Activated B cell treated with CpG ODN at 0.5 μM for 24 hours (primary cell): ENCODE results near the gene ME2. TPM values are rescaled to one million over a fixed set of nuclear protein-coding genes. Genes with fewer than 3 reads are reported as not detected.
"Not testable (repeated sequence)": the region's sequence is repeated elsewhere in the genome, so short reads cannot be mapped to it uniquely, and the experiment has no call there.

Experiments
- ATAC-seq: fragments of 200-7000 bp; cut with Tn5 transposase; one replicate; pipeline ENCODE4 v1.10.0; 2021; ENCODE audit warnings: low read depth, mild to moderate bottlenecking, moderate library complexity
- CTCF ChIA-PET: fragments of 350-600 bp; sonication (Branson Sonifier 250); formaldehyde crosslinking; loops from one replicate; lab custom pipeline; 2021; ENCODE audit warnings: antibody characterized with exemption; lab: Charles Lee
- POLR2A ChIA-PET: fragments of 350-600 bp; sonication (Branson Sonifier 250); formaldehyde crosslinking; loops from one replicate; lab custom pipeline; 2021; ENCODE audit warnings: antibody characterized with exemption; lab: Charles Lee
- DNase-seq: peaks from one replicate; pipeline ENCODE4 v3.0.0; 2022
- H3K27ac Mint-ChIP-seq: one replicate; pipeline ENCODE4 v1.8.0; 2020; ENCODE audit warnings: mixed read lengths
- H3K27me3 Mint-ChIP-seq: one replicate; pipeline ENCODE4 v1.8.0; 2021; ENCODE audit warnings: mixed read lengths
- H3K36me3 Mint-ChIP-seq: one replicate; pipeline ENCODE4 v1.8.0; 2021; ENCODE audit warnings: low read depth, mixed read lengths
- H3K4me1 Mint-ChIP-seq: one replicate; pipeline ENCODE4 v1.8.0; 2021; ENCODE audit warnings: mixed read lengths
- H3K4me3 Mint-ChIP-seq: one replicate; pipeline ENCODE4 v1.8.0; 2020; ENCODE audit warnings: mild to moderate bottlenecking, mixed read lengths
- H3K9me3 Mint-ChIP-seq: one replicate; pipeline ENCODE4 v1.8.0; 2020; ENCODE audit warnings: mixed read lengths
- CTCF ChIP-seq: fragments of 200-600 bp; IDR thresholded peaks from one replicate; pipeline ENCODE4 v1.8.0; 2022; ENCODE audit warnings: antibody characterized with exemption, mild to moderate bottlenecking
- intact Hi-C: fragments of 100-400 bp; cut with micrococcal nuclease; formaldehyde crosslinking; loops from one replicate; pipeline ENCODE4 v1.15.1; 2024
- total RNA-seq: library from RNA; stranded (reverse); gene quantifications from 2 replicates; pipeline ENCODE4 v1.2.3, GENCODE V29; 2022

Gene ME2
- total RNA-seq, result 58.2 and 63.5 TPM in 2 replicates

- Mint-ChIP-seq H3K9me3 (no peaks in the 10 kb centered on the region), H3K36me3 (peaks cover 13% of the 10 kb centered on the region), H3K27ac (peak within 1 kb of the TSS; percentile 97), H3K4me3 (peak within 1 kb of the TSS; percentile 98), H3K4me1 (peaks cover 31% of the 10 kb centered on the region), H3K27me3 (no peaks in the 10 kb centered on the region)
- ATAC-seq (peak; percentile 94), DNase-seq (peak; percentile 98)
- intact Hi-C loops, result loop anchor here (1.0 to 2.0 kb wide), 10 partner anchors 22 to 598 kb away; partner anchors contain the start of genes MBD1, MEX3C, MRO and SMAD4
- ChIA-PET POLR2A (interaction anchor here (0.7 to 2.3 kb wide), 28 partner anchors 9 to 1392 kb away, joined by 3 to 53 read pairs (median 4); partner anchors contain the start of genes ACAA2, C18orf32, ELAC1 and MBD1), CTCF (interaction anchor here (0.6 to 1.6 kb wide), 4 partner anchors 12 to 62 kb away, joined by 3 to 9 read pairs (median 3); partner anchors contain the start of gene MRO)
- TF ChIP-seq CTCF, result no peak
These were observed at the start of gene ME2 for GRCh38 chr18:50878345-50879301. Gene ME2 (plus strand): TSS chr18:50879118. CDS start chr18:50895821, 16,703 bp downstream.

- CTCF ChIA-PET, result no interaction called here
- no peak for TF ChIP-seq CTCF
- no peak for DNase-seq
- Mint-ChIP-seq H3K9me3 (no peaks in the 10 kb centered on the region), H3K36me3 (no peaks in the 10 kb centered on the region), H3K4me1 (peaks cover 24% of the 10 kb centered on the region), H3K4me3 (no peak overlapping the region), H3K27me3 (no peaks in the 10 kb centered on the region), H3K27ac (no peak overlapping the region)
- intact Hi-C loops, result loop anchor here (5.0 to 10.0 kb wide), 2 partner anchors 323 to 555 kb away; no protein-coding TSS in a partner anchor
- POLR2A ChIA-PET, result interaction anchor here (0.6 to 1.6 kb wide), 4 partner anchors 9 to 138 kb away, joined by 4 to 12 read pairs (median 6); partner anchors contain the start of genes ELAC1, ME2 and MRO
- ATAC-seq, result no peak
These were observed 49.3 kb upstream of the ME2 start for GRCh38 chr18:50829644-50830043.

- no peak for TF ChIP-seq CTCF
- ATAC-seq, result peak; percentile 84
- DNase-seq, result no peak
- H3K4me1 Mint-ChIP-seq, result peaks cover 27% of the 10 kb centered on the region
- POLR2A ChIA-PET, result interaction anchor here (1.2 to 1.8 kb wide), 5 partner anchors 10 to 200 kb away, joined by 4 to 12 read pairs (median 7); partner anchors contain the start of genes ELAC1, ME2, MRO and SMAD4
- H3K27me3 Mint-ChIP-seq, result no peaks in the 10 kb centered on the region
- peak overlapping the region; percentile 71 for H3K27ac Mint-ChIP-seq
- CTCF ChIA-PET, result interaction anchor here (1.7 kb wide), 1 partner anchor 10 kb away, joined by 11 read pairs; the partner anchor contains the start of gene MRO
- no peaks in the 10 kb centered on the region for H3K9me3 Mint-ChIP-seq
- no peaks in the 10 kb centered on the region for H3K36me3 Mint-ChIP-seq
- H3K4me3 Mint-ChIP-seq, result peak overlapping the region; percentile 11
- intact Hi-C loops, result loop anchor here (5.0 kb wide), 1 partner anchor 322 kb away; no protein-coding TSS in a partner anchor
These were observed 48.4 kb upstream of the ME2 start for GRCh38 chr18:50830544-50830943.

GRCh38 chr18:50832754-50833153 is 46.2 kb upstream of the ME2 start:
- Mint-ChIP-seq H3K9me3 (no peaks in the 10 kb centered on the region), H3K27ac (peak overlapping the region; percentile 76), H3K4me3 (peak overlapping the region; percentile 41), H3K4me1 (peaks cover 41% of the 10 kb centered on the region), H3K27me3 (no peaks in the 10 kb centered on the region), H3K36me3 (no peaks in the 10 kb centered on the region)
- intact Hi-C loops, result loop anchor here (5.0 kb wide), 1 partner anchor 320 kb away; no protein-coding TSS in a partner anchor
- DNase-seq (no peak), ATAC-seq (peak; percentile 35)
- ChIA-PET POLR2A (interaction anchor here (0.6 to 3.1 kb wide), 2 partner anchors 12 to 46 kb away, joined by 3 to 19 read pairs; partner anchors contain the start of gene ME2), CTCF (interaction anchor here (3.6 kb wide), 1 partner anchor 12 kb away, joined by 15 read pairs; the partner anchor contains the start of gene MRO)
- no peak for TF ChIP-seq CTCF

GRCh38 chr18:50833496-50833895 is 45.4 kb upstream of the ME2 start:
- DNase-seq, H3K27ac Mint-ChIP-seq, ATAC-seq, H3K4me3 Mint-ChIP-seq, H3K36me3 Mint-ChIP-seq, H3K27me3 Mint-ChIP-seq, H3K9me3 Mint-ChIP-seq: not testable (repeated sequence)
- intact Hi-C loops, result loop anchor here (5.0 kb wide), 1 partner anchor 319 kb away; no protein-coding TSS in a partner anchor
- CTCF ChIA-PET, result interaction anchor here (3.6 kb wide), 1 partner anchor 13 kb away, joined by 15 read pairs; the partner anchor contains the start of gene MRO
- peaks cover 41% of the 10 kb centered on the region for H3K4me1 Mint-ChIP-seq
- POLR2A ChIA-PET, result interaction anchor here (3.1 kb wide), 1 partner anchor 45 kb away, joined by 19 read pairs; the partner anchor contains the start of gene ME2
